GM19193 (cell line): ENCODE data around the gene MACROH2A2.

Experiments used
- POLR2A ChIP-seq: IDR thresholded peaks from 4 replicates; pipeline ENCODE4 v1.6.1; 2011; ENCODE audit not compliant: insufficient read depth, insufficient read length; ENCODE audit errors: extremely low read depth

Gene MACROH2A2

DNA sequence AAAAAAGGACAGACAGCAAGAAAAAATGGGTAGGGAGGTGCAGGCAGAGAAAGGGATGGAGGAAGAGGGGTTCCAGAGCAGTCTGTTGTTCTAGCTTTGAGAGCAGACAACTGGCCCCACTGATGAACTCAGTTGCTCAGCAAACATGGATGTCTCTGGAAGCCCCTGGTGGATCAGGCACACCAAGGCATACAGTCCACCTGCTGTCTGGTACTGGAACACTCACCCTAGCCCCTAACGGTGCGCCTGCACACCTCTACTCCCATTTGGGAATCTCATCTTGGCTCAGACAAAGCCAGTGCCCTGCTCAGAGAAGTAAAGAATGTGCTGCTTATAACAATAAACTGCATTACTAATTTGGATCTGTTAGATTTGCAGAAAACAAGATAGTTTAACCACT is 7.7 kb downstream of the MACROH2A2 start:
- no peak for TF ChIP-seq POLR2A

DNA sequence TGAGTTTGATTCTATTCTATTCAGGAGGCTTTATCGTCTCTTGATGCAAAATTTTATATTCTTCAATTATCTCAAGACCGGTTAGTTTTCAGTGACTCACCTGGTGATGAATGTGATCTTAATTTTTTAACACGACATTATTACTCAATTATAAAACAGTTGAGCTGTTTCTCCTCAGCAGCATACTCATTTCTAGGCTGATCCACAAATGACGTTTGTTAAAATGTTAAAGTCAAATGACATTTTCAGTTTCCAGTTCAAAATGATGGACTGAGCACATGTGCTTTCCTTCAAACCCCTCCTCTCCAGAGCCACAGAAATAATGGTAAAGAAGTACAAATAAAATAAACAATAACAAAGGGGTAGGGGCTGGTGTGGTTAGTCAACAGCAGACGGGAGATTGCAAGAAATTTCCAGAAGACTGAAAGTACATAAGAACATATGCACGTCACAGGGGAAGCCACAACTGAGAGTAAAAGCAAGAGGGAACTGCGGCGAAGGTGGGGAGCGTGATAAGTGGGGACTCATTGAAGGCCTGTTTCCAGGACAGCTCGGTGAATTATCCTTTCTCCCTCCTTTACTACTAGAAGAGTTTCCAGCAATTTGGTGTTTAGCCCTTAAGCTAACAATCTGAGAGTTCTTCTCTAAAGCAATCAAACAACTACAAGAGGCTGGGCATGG is 10.9 kb downstream of the MACROH2A2 start:
- no peak for TF ChIP-seq POLR2A

DNA sequence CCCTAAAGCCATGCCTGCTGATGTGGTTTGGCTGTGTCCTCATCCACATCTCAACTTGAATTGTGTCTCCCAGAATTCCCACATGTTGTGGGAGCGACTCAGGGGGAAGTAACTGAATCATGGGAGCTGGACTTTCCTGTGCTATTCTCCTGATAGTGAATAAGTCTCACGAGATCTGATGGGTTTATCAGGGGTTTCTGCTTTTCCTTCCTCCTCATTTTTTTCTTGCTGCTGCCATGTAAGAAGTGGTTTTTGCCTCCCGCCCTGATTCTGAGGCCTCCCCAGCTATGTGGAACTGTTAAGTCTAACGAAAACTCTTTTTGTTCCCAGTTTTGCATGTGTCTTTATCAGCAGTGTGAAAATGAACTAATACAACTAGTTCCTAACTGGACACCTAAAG is 11.8 kb downstream of the MACROH2A2 start:
- TF ChIP-seq POLR2A, result no peak

DNA sequence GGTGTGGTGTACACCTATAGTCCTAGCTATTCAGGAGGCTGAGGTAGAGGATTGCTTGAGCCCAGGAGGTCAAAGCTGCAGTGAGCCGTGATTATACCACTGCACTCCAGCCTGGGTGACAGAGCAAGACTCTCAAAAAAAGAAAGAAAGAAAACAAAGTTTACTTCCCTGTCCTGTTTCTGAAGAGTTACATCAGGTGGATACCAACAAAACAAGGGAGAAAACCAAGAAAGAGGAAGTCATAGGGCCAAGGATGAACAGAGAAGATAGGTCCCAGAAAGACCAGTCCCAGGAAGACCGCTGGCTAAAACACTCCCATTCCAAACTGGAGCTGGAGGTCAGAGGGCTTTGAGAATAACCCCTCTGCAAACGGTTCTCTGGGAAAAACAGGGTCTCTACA is 13.5 kb downstream of the MACROH2A2 start:
- TF ChIP-seq POLR2A, result no peak

DNA sequence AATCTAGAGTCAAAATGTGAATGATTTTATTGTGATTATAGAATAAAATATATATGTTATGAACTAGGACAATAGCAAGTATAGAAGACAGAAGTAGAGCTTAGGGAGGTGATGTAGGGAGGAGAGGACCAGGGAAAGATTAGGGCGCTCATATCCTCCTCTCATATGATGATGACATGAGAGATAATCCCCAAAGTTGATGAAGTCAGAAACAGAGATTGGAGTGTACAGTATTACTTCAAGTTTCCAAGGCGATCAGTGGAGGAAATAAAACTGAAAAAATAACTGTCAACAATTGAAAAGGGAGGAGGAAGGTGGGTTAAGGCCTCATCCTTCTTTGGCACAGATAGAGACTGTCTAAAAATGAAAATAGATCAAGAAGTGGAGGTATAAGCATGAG is 14.9 kb downstream of the MACROH2A2 start:
- no peak for TF ChIP-seq POLR2A

DNA sequence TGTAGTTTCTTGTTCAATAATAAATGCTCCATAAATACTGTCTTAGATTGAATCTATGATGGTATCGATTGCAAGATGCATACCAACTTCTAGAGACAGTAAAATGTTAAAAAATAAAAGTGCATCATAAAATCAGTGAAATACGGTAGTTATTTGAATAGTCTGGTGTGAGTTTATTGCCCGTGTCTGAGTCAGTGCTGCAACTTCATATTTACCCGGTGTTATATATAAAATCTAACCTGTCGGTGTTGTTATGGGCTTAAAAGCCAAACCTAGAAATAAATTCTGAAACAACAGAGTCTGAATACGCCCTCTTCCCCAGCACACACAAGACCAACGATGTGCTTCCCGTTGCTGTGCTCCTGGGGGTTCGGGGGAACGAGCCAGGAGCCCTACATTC is 16.3 kb downstream of the MACROH2A2 start:
- no peak for TF ChIP-seq POLR2A

DNA sequence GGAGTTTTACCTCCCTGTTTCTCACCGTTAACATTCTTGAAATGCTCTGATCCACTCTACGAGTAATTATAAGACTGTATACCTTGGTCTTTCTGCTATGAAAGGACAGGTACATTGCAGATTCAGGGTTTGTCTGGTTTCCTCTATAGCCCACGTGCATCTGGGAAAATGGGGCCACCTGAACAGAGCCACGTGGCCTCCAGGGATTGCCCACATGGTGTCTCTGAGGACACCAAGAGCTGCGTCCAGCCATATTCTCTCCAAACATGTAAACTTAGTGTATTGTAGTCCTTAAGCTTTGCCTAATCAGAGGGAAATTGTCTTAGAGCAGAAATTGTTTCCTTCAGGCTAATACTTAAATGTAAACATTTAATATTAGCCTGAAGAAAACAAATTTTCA is 16.7 kb downstream of the MACROH2A2 start:
- TF ChIP-seq POLR2A, result no peak

DNA sequence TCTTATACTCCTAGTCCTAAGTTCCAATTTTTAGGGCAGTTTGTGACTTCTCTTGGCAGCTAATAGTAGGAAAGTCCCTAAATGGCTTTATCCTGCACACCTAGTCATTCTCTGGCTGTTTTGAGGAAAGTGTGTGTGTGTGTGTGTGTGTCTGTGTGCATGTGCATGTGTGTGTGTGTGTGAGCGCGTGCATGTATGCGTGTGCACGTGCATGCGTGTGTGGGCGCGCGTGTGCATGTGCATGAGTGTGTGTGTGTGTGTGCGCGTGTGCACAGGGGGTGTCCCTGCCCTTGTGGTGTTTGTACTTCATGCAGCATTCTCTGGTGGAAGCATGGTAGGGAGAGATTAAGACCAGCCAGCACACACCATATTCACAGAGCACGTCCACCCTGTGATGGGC is 18.2 kb downstream of the MACROH2A2 start:
- no peak for TF ChIP-seq POLR2A

DNA sequence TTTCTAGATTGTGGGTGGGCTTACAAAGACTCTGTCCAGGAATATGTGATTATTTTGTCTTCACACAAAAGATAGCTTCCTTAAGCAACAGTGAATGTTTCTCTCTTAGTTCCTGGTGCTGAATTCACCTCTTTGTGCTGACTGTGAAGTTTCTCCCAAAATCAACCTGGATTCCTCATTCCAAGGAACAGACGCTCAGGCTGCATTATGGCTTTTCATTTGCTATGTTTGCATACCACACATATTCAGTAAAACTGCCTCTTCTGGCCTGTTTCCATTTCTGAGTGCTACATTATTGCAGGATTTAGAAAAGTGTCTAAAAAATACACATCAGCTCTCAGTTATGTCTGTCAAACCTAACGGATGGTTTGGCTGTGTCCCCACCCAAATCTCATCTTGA is 21.5 kb downstream of the MACROH2A2 start:
- no peak for TF ChIP-seq POLR2A

DNA sequence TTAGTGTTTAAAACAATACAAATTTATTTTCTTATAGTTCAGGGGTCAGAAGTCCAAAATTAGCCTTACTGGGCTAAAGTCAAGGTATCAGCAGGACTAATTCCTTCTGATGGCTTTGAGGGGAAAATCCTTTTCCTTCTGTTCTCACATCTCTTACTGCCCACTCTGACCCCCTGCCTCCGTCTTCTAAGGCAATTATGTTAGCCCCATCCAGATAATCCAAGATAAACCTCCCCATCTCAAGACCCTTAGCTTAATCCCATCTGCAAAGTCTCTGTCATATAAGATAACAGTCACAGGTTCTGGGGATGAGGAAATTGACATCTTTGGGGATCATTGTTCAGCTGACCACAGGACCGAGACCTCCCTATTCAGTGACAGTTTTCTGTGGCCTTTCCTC is 22.3 kb downstream of the MACROH2A2 start:
- TF ChIP-seq POLR2A, result no peak

DNA sequence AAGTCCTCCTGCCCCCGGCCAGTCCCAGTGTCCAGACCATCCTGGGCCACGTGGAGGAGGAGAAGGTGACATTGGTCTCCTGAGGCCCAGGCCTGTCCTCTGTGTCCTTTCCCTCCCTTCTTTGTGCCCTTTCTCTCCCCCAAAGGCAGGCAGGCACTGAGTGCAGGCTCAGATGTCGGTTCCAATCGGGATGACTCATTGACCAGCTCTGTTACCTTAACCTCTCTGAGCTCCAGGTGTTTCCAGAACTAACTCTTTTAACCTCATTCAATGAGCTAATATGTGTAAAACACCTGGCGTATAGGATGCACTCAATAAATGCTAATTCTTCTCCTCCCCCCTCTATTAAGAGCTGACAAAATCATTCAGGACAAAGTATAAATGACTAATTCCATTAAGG is 25.7 kb downstream of the MACROH2A2 start:
- no peak for TF ChIP-seq POLR2A

DNA sequence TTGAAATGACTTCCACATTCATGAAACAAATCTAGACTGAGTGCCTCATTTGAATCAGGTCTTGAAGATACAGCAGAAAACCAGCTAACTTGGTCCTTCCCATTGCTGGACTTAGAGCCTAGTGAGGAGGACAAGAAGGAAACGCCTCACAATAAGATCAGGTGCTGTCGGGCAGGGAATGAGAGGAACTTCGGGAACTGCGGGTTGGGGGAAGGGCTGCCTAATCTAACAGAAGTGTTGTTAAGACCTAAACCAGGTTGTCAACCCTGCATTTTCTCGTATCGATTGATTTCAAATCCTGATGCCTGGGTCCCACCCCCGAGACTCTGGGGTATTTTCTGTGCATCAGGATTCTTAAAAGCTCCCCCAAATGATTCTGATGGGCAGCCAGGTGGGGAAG is 26.3 kb downstream of the MACROH2A2 start:
- no peak for TF ChIP-seq POLR2A

DNA sequence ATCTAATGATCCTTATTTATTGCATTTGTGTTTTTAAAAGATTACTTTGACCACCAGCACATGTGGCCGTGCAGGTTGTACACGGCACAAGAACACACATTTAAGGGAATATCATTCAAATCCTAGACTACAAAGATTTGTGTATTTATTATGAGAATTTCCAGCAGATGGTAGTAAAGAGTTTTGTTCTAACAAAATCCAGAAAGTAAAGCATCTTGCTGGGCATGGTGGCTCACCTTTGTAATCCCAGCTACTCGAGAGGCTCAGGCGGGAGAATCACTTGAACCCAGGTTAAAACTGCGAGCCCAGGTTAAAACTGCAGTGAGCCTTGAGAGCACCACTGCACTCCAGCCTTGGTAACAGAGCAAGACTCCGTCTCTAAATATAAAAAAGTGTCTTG is 31.5 kb downstream of the MACROH2A2 start:
- no peak for TF ChIP-seq POLR2A

DNA sequence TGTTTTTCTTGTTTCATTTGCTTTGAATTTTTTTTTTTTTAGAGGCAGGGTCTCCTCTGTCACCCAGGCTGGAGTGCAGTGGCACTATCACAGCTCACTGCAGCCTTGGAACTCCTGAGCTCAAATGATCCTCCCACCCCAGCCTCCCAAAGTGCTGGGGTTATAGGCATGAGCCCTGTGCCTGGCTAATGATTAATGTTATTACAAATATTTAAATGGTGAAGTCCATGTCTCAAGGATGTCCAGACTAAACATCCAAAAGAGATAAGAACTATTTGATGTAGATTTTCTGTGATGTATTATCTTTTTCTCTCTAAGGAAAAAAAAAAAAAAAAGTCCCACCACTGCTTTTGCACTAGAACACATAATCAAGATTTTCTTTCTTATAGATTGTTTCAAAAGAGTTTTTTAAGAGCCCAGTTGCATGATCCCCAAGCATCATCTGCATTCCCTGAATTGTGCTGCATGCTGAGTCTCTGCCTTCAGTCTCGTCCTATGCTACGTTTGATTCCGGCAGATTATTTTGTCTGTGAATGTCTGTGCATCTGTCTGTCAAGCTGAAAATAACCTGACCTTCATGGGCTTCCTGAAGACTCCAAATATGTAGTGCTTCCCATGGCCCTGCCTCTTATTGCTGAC is 33.4 kb downstream of the MACROH2A2 start:
- TF ChIP-seq POLR2A, result no peak

DNA sequence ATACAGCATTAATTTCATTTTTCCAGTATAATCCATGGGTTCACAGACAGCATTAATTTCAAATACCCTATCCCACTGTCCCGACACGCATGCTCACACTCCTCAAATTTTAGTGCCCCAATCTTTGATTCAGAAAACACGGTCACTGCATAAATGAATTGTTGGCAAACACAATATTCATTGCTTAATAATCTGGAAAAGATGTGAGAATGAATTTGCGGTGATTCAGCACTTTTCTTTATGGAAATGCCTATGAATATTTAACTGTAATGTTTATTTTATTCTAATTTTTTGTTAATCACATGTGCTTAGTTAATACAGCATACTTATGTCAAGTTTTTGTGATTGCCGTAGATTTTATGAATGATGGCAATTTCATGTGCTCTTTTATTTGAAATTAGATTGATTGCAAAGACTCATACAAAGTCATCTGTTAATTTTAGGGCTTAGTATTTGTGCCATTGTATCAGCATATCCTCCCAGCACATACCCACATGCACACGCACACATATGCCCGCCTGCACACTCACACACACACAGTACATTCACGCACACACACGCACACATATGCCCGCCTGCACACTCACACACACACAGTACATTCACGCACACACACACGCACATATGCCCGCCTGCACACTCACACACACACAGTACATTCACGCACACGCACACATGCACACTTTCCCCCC is 35.1 kb downstream of the MACROH2A2 start:
- no peak for TF ChIP-seq POLR2A

DNA sequence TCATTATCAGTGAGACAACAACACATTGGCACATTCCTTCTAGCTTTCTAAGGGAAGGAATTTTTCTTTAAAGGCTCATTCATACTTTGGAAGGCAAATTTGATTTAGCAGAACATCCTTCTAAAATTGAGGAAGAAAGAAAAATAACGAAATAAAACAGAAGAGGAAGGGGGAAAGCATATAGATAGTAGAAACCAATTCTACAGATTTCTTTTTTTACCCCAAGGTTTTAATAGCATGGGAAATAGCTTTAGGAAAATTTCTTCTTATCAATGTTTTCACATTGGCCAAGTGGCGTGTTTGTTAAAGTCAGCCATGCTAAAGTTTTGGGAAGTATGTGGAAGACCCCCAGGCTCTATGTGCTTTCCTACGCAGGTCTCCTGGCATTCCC is 35.7 kb downstream of the MACROH2A2 start:
- no peak for TF ChIP-seq POLR2A
